Panc1 (cell line): ENCODE results near the gene PDIK1L. TPM values are rescaled to one million over a fixed set of nuclear protein-coding genes. Genes with fewer than 3 reads are reported as not detected.

Source experiments
- ATAC-seq: fragments of 200-7000 bp; cut with Tn5 transposase; 2 replicates; pipeline ENCODE4 v1.9.1; 2020; ENCODE audit warnings: mild to moderate bottlenecking, moderate library complexity
- BruUV-seq: library from RNA; stranded (reverse); fragments of 400-500 nt; replicated peaks from 2 replicates; lab custom pipeline; 2021; lab: Mats Ljungman, UMichigan
- CTCF ChIA-PET: fragments of 300-600 bp; sonication (Branson Sonifier 250); formaldehyde crosslinking; loops from one replicate; lab custom pipeline; 2022; ENCODE audit warnings: antibody characterized with exemption; lab: Charles Lee
- POLR2A ChIA-PET: fragments of 300-600 bp; sonication (Branson Sonifier 250); formaldehyde crosslinking; loops from one replicate; lab custom pipeline; 2022; ENCODE audit warnings: antibody characterized with exemption; lab: Charles Lee
- DNase-seq: peaks from one replicate; pipeline ENCODE4 v3.0.0-alpha.2; 2010; ENCODE audit warnings: low read depth, low spot score
- H3K27ac ChIP-seq: 2 replicates; pipeline ENCODE4 v1.5.1; 2011; ENCODE audit warnings: mild to moderate bottlenecking, low read length, inconsistent platforms
- H3K27me3 ChIP-seq: fragments of 200-500 bp; sonication (Bioruptor generic); 2 replicates; pipeline ENCODE4 v1.6.0; 2014; ENCODE audit warnings: low read length, inconsistent platforms; ENCODE audit not compliant: control insufficient read depth, insufficient read depth
- H3K36me3 ChIP-seq: fragments of 200-500 bp; sonication (Bioruptor generic); 2 replicates; pipeline ENCODE4 v1.5.1; 2014; ENCODE audit warnings: inconsistent platforms, mild to moderate bottlenecking, low read length, moderate library complexity; ENCODE audit not compliant: control insufficient read depth, insufficient read depth
- H3K4me1 ChIP-seq: 2 replicates; pipeline ENCODE4 v1.5.1; 2011; ENCODE audit warnings: inconsistent platforms, mild to moderate bottlenecking, low read length, moderate library complexity; ENCODE audit not compliant: control insufficient read depth, insufficient read depth
- H3K4me3 ChIP-seq, 2 experiments: 2 replicates each; pipeline ENCODE4 v1.5.1; 2011 to 2012; ENCODE audit warnings: low read depth in 2 of 2, low read length in 2 of 2, mild to moderate bottlenecking in 2 of 2, inconsistent platforms in 1 of 2, moderate library complexity in 1 of 2
- H3K9me3 ChIP-seq: fragments of 200-500 bp; sonication (Bioruptor generic); 2 replicates; pipeline ENCODE4 v1.5.1; 2014; ENCODE audit warnings: low read depth, mild to moderate bottlenecking, inconsistent platforms, low read length, moderate library complexity; ENCODE audit not compliant: control insufficient read depth, insufficient read depth
- CTCF ChIP-seq: fragments of 450-650 bp; IDR thresholded peaks from 2 replicates; pipeline ENCODE4 v1.5.1; 2017; ENCODE audit warnings: mild to moderate bottlenecking
- POLR2AphosphoS5 ChIP-seq: IDR thresholded peaks from 2 replicates; pipeline ENCODE4 v1.6.1; 2012; ENCODE audit warnings: mild to moderate bottlenecking, low read depth, low read length, moderate library complexity
- REST ChIP-seq, 2 experiments: IDR thresholded peaks; 2 replicates each; pipeline ENCODE4 v1.6.1; 2011 to 2012; ENCODE audit warnings: low read depth in 2 of 2, control low read depth in 1 of 2, low read length in 1 of 2, mild to moderate bottlenecking in 1 of 2, moderate library complexity in 1 of 2; ENCODE audit not compliant: insufficient read depth in 1 of 2
- SIN3A ChIP-seq: IDR thresholded peaks from 2 replicates; pipeline ENCODE4 v1.6.1; 2012; ENCODE audit warnings: low read depth, mild to moderate bottlenecking, low read length, moderate library complexity, borderline replicate concordance; ENCODE audit not compliant: insufficient read depth
- TCF7L2 ChIP-seq: IDR thresholded peaks from 2 replicates; pipeline ENCODE4 v1.6.1; 2011; ENCODE audit warnings: mild to moderate bottlenecking, low read depth, low read length, inconsistent platforms
- in situ Hi-C: cut with HindIII; loops from 2 replicates; pipeline ENCODE4 v1.10.0; 2016; ENCODE audit warnings: low sequenced_read_pairs, low pct_unique_long_range_greater_than_20kb
- intact Hi-C: fragments of 100-400 bp; cut with micrococcal nuclease; formaldehyde crosslinking; loops from one replicate; pipeline ENCODE4 v1.10.0; 2022; ENCODE audit not compliant: unreplicated experiment
- total RNA-seq: library from RNA; stranded (reverse); gene quantifications from one replicate; pipeline ENCODE4 v1.2.1, GENCODE V29; 2021; ENCODE audit not compliant: unreplicated experiment

The PDIK1L gene
- total RNA-seq, 1 experiment from 2014 or later, result 8.0 TPM

- in situ Hi-C loops (no loop called here), intact Hi-C loops (no loop called here)
- no peak for TF ChIP-seq CTCF
- no peak for TF ChIP-seq REST (IDR thresholded peaks at IDR 0.05; ENCODE audit: insufficient read depth in 1 of 2, low read depth in 2 of 2, low read length in 1 of 2)
- no peak for TF ChIP-seq POLR2AphosphoS5
- TF ChIP-seq SIN3A, result no peak
- no peak for TF ChIP-seq TCF7L2
- no peaks in the 10 kb centered on the region; the same call in 1 of the 2 replicates for H3K4me1 ChIP-seq
- H3K9me3 ChIP-seq, result no peaks in the 10 kb centered on the region
- H3K4me3 ChIP-seq, result no peak overlapping the region
- ChIA-PET CTCF (interaction anchor here (1.0 kb wide), 1 partner anchor 10 kb away, joined by 3 read pairs; no protein-coding TSS in a partner anchor), POLR2A (interaction anchor here (0.6 to 1.0 kb wide), 2 partner anchors 21 to 111 kb away, joined by 3 to 13 read pairs; partner anchors contain the start of gene CNKSR1)
- no peak for DNase-seq
- no peak overlapping the region for H3K27ac ChIP-seq
- BruUV-seq, result no TSS peak
- H3K27me3 ChIP-seq, result 0 out of 2 replicates have a peak, but pooled peaks cover 2% of the 10 kb centered on the region
- no peak for ATAC-seq
- H3K36me3 ChIP-seq, result no peaks in the 10 kb centered on the region
Measured at GRCh38 chr1:26066160-26066559, 45.5 kb upstream of the PDIK1L start.

- no TSS peak for BruUV-seq
- CTCF ChIA-PET, result no interaction called here
Measured at GRCh38 chr1:26066857-26067256, 44.8 kb upstream of the PDIK1L start.

More at GRCh38 chr1:26066857-26067256, 44.8 kb upstream of the PDIK1L start:
- ATAC-seq, result no peak
- TF ChIP-seq TCF7L2, result no peak
- TF ChIP-seq SIN3A, result no peak
- no peak for TF ChIP-seq REST (IDR thresholded peaks at IDR 0.05; ENCODE audit: insufficient read depth in 1 of 2, low read depth in 2 of 2, low read length in 1 of 2)
- DNase-seq, result no peak
- POLR2A ChIA-PET, result interaction anchor here (0.6 kb wide), 1 partner anchor 11 kb away, joined by 12 read pairs; no protein-coding TSS in a partner anchor
- Histone ChIP-seq H3K4me1 (no peaks in the 10 kb centered on the region; the same call in 1 of the 2 replicates), H3K36me3 (no peaks in the 10 kb centered on the region), H3K27ac (no peak overlapping the region), H3K27me3 (0 out of 2 replicates have a peak, but pooled peaks cover 2% of the 10 kb centered on the region), H3K4me3 (no peak overlapping the region), H3K9me3 (no peaks in the 10 kb centered on the region)
- in situ Hi-C loops (no loop called here), intact Hi-C loops (no loop called here)
